Pulmonary artery endothelial cell (primary cell): ENCODE results near the gene EXTL1. TPM values are rescaled to one million over a fixed set of nuclear protein-coding genes. Genes with fewer than 3 reads are reported as not detected.

Source experiments
- DNase-seq: peaks from one replicate; pipeline ENCODE4 v3.0.0-alpha.2; 2011; ENCODE audit warnings: low read depth, low spot score
- total RNA-seq: library from RNA; depleted of rRNA; stranded (reverse); fragments of >200 nt; gene quantifications from 2 replicates; pipeline ENCODE4 v1.2.3, GENCODE V29; 2014

Gene EXTL1
- total RNA-seq, 1 donor from 2014 or later, result not detected

DNA sequence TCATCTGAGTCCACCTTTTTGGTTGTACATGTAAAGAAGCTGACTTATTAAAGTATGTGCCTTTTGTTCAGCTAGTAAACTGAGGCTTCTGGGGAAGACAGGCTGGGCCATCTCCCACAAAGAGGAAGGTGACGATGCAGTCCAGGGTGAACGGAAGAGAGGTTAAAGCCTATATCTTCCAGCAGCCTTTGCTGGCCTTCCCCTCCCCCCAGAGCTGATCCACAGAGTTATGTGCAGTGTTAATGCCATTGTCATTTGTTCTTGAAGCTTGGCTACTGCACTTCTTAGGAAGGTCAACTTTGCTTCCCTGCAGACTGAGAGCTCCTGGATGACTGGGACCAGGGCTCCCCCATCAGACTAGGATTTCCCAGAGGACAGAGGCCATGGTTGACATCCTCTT lies 22.2 kb downstream of the EXTL1 start:
- DNase-seq, result no peak

DNA sequence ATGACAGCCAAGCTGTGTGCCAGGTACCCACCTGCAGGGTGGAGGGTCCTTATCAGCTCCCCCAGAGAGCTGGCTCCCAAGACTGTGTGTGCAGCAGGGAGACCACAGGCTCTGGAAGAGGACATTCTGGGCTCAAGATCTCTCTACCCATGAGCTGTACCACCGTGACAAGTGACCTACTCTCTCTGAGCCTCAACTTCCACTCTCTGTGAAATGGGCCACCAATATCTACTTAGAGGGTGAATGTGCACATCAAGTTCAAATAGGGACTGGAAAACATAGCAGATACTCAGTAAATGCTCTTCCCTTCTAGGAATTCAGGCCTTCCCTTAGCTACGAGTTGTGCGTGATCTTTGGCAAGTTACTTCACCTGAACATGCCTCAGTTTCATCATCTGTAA lies 22.8 kb downstream of the EXTL1 start:
- no peak for DNase-seq

DNA sequence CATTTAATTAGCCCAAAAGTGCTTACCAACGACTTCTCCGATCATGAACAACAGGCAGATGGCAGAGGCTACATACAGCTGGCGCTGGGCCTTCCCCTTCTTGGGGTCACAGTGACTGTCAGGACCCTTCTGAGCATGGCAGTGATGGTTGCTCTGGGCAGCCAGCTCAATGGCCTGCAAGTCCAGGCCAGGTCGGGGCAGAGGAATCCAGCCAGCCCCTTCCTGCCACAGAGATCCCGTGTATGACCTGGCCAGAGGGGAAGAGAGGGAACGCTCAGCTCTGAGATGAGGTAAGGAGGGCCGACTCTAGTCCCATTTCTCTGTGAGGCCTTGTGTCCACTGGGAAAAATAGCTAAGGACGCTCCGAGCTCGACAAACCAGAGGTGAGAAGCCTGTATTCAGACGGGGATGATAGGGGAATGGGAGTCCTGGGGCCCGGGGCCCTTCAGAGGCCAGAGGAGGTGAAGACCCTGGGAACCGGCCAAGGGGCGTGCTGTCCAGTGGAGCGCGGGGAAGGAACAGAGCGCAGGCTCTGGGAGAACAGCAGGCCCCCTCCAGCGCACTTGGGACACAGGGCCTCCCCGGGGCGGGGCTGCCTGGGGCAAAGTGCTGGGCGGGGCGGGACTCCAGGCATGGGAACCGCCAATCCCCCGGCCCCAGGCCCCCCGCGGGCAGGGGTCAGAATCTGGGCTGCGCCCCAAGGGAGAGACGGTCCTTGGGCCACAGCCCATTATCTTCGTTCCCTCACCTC lies 23.6 kb downstream of the EXTL1 start:
- DNase-seq, result no peak

DNA sequence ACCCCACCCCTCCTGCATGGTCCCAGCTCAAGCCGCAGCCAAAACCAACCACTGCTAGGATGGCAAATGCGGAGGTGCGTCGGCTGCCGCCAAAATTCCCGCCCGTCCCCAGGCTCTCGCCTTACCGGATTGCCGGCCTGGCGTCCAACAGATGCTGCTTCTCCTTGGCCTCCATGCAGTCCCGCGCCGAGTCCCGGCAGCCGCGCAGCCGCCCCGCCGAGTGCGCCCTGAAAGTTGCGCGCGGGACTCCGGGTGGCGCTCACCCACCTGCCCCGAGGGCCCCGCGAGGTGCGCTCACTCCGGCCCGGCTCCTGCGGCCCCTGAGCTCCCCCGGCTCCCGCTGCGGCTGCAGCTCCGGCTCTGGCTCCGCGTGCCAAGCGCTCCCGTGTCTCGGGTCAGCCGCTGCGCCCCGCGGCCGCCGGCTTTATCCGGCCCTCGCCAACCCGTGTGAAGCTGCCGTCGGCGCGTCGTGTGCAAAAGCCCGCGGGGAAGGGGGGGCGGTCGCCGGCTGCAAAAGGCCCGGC lies 24.2 kb downstream of the EXTL1 start, which contains the start of gene SLC30A2:
SLC30A2 (minus strand) TSS at position 397 of the 524 bp plus-strand sequence; CDS start at position 175, 222 bp downstream.
- no peak for DNase-seq

DNA sequence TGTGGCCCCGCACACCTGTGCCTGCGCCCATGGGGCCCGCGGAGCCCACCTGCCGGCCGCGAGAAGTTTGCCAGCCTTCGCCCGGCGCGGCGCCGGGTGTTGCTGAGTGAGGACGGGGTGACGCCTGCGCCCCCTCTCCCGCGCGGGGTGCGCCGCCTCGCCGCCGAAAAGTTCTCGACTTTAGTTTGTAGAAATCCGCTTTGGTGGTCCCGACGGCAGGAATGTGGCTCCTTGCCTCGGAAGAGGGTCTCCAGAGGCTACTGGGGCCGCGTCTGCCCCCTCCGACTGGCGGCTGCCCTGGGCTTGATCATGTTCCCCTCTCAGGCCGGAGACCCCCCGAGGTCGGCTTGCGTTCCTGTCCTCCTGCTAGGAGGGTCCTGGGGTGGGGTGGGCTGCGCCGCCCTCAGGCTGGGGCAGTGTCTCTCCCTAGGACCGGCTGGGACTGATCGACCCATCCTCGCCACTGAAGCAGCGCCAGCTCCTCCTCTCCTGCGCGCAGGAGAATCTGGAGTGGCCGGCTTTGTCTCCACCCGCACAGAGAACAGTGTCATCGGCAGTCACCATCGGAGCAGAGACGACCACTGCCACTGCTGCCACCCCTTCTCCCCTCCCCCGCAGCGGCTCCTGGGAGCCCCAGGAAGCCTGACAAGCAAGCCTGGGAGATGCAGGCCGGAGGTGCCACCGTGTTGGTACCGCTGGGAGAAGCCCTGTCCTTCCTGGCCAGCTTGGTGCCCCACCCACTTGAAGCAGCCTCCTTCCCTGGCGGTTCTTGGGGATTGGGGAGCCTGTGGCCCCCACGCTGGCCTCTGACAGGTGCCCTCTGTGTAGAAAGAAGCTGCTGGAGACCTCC lies 24.9 kb downstream of the EXTL1 start:
- DNase-seq, result no peak

DNA sequence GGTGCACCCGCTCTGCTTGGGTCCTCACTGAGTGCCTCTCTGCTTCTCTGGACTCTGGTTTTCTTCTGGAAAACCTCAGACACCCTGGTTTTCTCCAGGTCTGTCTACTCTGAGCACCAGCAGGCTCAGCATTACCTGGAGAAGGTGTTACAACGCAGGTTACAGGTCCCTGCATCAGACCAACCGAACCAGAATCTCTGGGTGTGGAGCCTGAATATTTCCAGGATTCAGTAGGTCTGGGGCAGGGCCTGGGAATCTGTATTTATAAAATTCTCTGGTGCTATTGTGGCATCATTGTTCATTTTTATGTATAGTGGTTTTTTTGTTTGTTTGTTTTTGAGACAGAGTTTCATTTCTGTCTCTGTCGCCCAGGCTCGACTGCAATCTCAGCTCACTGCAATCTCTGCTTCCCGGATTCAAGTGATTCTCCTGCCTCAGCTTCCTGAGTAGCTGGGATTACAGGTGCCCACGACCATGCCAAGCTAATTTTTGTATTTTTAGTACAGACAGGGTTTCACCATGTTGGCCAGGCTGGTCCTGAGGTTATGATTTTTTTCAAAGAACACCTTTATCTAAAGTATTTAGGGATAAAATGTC lies 25.8 kb downstream of the EXTL1 start:
- no peak for DNase-seq

DNA sequence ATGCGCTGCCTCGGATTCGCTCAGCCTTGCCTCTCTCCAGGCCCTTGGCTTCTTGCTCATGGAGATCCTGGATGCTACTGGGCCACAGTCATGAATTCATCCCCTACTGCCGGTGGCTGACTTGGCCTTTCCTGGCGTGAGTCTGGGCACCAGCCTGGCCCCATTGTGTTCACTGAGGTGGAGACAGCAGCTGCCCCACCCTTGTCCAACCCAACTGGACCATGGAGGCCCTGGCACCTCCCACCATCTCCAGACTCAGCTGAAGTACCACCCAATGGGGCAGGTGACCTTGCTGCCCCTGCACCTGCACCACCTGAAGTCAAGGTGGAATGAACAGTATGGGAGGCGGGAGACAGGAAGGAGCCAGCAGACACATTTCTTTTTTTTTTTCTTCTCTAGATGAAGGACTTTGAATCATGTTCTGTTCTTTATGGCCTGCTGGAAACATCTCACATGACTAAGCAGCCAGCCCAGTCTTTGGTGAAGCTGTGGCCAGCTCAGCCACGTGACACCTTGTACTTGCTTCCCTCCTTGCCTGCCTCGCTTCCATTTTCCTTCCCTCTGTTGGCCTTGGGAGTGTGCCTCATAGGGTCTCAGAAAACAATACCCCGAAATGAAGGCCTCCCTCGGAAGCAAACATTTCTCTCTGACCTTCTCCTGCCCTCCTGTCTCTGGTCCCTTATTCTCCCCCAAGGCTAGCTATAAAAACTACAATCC lies 28.1 kb downstream of the EXTL1 start:
- DNase-seq, result no peak

DNA sequence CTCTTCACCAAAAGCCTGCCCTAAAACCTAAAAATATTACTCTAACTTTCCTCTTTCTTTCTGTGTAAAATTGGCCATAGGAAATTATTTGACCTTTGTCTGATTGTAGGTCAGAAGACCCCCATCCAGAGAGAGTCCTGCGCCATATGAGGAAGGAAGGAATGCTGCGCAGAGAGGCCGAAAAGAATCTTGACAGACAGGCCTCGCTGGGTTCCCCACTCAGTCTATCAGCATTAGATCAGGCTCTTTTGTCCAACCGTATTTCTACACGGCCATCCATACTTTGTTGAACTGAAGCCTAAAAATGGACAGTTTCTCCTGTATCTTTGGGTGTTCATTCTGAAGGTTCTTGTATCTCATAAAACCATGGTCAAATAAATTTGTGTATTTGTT lies 28.7 kb downstream of the EXTL1 start:
- DNase-seq, result no peak

DNA sequence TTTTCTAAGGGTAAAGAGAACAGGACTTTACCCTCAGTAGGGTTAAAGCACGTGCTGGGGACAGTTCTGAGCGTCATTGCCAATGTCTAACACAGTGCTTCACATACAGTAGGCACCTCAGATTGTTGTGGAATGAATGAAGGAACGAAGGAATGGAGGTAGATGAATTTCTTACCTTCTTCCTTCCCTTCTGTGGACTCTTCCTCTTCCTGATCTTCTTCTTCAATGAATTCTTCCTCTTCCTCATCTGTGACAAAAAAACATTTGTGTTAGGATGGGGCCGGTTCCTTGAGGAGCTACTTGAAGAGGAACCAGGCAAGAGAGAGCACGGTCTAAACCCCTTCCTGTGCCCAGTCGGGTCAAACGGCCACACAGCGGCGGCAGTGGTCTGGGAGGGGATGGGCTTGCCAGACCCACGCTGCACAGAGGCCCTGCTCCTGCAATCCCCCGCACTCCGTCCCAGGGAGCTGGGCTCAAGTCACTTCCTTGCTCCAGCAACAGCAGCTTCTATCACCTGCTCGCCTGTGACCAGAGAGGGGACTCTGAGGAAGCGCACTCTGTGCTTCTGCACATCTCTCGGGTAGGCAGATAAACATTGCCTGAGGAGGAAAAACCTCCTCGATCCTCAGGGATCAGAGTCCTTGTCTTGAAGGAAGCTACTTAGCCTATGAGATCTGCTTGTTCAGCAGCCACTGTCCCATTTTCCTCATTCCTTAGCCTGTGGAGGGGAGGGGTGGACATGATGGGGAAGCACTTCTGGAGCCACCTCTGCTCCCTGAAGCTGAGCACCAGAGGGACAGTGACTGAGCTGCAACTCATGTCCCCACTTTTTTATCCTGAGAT lies 32.4 kb downstream of the EXTL1 start:
- DNase-seq, result no peak

DNA sequence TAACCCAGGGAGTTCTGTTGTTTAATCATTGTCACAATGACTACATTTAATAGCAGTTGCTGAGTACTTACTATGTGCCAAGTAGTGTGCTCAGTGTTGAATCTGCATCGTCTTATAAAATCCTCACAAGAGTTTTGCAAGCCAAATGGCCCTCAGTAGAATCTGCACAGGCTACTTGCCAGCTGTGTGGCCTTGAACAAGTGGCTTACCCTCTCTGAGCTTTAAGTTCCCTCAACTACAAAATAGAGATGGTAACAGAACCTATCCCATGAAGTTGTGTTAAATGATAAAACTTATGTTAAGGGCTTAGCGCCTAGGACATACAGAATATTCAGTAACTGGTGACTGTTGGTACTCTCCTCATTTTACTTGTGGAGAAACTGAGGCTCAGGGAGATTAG lies 33.5 kb downstream of the EXTL1 start:
- no peak for DNase-seq

DNA sequence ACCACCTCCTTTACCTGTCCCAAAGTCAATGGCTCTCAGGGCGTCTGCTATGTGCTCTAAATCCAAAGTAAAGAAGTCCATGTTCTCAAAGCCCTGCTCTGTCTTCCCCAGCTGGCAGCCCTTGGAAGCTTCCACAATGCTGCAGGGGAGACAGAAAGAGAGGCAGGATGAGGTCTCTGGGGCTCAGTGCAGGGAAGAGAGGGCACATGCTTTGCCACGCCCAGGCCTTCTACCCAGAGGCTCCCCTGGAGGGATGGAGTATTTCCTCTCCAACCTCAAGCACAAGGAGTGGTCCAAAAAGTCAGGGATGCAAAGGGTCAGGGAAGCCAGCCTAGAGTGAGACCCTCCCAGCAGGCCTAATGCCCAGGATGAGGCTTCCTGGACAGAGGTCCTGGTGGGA lies 35.6 kb downstream of the EXTL1 start:
- no peak for DNase-seq

DNA sequence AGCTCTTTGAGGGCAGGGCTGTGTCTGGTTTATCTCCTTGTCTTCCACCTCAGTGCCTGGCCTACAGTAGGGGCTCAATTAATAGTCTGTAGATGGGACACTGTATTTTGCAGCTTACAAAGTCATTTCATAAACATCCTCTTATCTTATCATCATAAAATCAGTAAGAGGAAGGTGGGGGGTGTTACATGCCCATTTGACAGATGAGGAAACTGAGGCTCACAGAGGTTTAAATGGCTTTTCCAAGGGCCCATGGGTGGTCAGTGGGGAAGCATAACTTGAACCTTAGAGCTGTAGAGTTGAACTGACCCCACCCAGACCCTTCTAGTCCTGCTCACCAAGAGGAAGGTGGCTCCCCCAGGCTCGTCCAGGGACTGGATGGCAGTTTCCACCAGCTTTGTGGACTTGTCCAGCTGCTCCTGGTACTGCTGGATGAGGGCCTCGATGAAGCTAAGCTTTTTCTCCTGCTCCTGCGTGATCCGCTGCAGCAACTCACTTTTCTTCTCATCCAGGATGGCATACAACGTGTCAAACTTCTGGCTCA lies 36.5 kb downstream of the EXTL1 start:
- DNase-seq, result no peak

DNA sequence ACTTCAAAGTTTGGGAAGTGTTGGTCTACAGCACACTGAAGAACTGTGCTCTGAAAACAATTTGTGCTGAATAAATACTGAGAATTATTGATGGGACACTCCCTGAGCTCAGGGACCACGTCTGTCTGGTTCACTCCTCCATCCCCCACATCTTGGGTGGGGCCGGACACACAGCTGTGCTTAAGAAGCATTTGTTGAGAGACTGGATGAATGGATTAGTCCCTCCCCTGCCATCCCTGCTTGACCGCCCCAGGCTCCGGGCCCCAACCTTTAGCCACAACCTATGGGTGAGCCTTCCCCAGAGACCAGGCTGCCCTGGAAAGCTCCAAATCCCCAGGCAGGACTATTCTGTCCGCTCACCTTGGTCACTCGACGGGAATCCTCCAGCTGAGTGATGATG lies 38.3 kb downstream of the EXTL1 start:
- DNase-seq, result no peak

DNA sequence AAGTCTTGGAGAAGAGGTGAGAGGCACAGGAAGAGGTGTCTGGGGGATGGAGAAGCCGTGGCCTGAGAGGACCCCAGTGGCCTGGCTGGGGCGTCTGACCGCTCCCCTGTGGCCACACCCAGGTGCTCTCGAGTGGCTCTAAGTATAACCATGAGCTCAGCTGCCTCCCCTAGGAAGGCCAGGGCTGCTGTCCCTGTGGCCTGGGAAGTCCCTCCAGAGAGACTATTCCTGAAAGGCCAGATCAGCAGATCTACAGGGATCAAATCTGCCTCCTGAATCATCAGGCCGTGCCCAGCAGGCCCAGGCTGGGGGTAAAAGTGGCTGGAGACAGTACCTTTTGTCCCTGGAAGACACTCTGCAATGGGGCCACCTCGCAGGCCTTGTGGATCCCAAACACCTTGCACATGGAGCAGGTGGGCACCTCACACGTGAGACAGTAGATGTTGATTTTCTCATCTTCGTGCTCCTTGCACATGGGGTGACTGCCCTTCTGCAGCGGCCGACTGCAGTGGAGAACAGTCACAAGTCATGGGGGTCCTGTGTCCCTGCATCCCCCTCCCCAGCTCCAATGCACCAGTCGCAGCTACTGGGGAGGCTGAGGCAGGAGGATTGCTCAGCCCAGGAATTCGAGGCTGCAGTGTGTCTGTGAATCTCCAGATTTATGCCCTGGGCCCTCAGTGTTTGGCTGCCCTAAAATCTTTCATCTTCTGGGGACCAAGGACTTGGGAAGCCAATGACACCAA lies 39.4 kb downstream of the EXTL1 start:
- DNase-seq, result no peak

DNA sequence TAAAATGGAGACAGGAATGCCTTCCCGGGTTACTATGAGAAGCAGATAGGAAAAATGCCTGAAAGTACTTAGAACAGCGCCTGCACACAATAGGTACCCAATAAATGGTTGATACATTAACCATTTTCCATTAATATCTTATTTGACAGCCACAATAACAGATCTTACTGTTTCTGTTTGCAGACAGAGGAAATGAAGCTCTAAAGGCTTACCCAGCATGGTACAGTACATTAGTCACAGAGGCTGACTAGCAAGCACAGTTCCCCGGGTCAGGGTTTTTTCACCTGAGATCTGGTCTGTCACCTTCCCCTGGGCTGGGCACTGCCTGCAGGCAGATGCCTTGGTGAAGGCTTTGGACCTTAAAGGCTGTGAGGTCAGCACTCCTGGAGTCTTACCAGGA lies 43.0 kb downstream of the EXTL1 start:
- no peak for DNase-seq

DNA sequence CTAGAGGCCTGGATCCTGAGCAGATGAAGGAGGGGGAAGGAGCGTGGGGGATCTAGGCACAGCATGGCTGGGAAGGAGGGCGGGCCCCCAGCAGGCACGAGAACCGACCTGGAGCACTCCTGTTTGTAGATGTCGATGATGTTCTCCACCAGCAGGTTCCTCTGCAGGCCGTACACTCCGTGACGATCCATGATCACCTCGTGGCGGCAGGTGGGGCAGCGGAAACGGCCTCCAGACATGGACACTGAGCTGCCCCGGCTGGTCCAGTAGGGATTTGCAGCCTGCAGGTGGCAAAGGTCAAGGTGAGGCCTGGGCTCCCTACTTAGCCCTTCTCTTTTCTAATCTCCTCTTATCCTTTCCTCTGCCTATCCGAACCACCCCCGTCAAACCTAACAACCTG lies 44.6 kb downstream of the EXTL1 start:
- no peak for DNase-seq

DNA sequence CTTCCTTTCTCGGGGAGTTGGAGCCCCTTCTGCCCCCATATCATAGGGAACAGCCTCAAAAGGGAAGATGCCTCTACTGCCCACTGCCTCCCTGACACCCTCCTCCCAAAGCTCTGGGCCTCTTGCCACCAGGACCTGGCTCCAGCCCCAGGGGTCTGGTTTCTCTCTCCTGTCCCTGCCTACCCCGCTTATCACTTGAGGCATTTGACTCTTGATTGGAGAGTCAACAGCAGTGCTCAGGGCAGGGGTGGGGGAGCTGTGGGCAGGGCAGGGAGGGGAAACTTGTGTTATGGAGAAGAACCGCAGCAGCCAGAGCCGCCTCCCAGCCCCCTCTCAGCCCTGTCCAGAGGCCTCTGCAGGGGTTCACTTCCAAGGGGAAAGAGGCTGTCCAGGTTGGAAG lies 45.3 kb downstream of the EXTL1 start:
- DNase-seq, result no peak

DNA sequence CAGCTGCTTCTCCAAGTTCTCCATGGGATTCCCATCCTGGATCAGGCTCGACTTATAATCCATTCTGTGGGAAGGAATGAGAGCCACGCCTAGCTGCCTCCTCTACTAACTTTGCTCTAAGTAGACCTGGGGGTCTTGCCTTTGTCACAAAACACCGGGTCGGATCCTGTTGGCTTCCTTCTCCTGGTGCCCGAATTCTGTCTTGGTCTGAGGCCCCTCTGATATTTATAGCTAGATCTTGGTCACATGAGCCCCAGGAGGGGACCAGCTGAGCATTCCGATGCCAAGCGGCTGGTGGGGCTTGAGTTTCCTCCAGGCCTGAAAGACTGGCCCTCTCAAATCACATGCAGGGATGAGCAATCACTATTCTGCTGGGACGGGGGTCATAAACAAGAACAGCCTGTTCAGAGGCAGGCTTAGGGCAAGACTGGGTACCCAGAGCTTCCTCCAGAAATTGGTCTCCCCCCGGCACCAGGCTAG lies 45.9 kb downstream of the EXTL1 start, which contains the start of gene TRIM63:
TRIM63 (minus strand) TSS at position 199 of the 480 bp plus-strand sequence; CDS start at position 63, 136 bp downstream.
- DNase-seq, result no peak

DNA sequence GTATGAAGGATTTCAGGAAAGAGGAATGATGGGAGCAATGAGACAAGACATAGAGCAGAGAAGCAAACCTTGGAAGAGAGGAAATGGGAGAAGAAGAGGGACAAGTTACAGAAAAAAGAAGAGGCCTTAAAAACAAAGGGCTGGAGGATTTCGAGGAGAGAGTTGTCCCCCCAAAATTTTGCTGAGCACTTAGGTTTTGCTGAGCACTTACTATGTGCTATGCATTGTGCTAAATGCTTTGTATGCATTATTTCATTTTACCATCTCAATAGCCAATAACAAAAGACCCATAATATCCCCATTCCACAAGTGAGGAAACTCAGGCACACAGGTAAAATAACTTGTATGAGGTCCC lies 48.3 kb downstream of the EXTL1 start:
- DNase-seq, result no peak
